Upper lobe of left lung (tissue), 6 donors: ENCODE measurements around the gene ZNF169. TPM values are rescaled to one million over a fixed set of nuclear protein-coding genes. Genes with fewer than 3 reads are reported as not detected.
A peak's percentile ranks its signal among the peaks of the same experiment; 100 is the strongest.
"Not testable (repeated sequence)": the region's sequence is repeated elsewhere in the genome, so short reads cannot be mapped to it uniquely, and the experiment has no call there.

Experiments used
- ATAC-seq, 2 donors: fragments of 200-7000 bp; cut with Tn5 transposase; one replicate each; pipeline ENCODE4 v1.9.1; 2022; ENCODE audit warnings: mild to moderate bottlenecking in 2 of 2, moderate library complexity in 2 of 2; ENCODE audit not compliant: low FRiP score in 2 of 2
- DNase-seq, 2 donors: peaks; one replicate each; pipeline ENCODE4 v3.0.0-alpha.2; 2019 to 2020
- H3K27ac ChIP-seq, 4 donors: fragments of 200-600 bp; sonication (generic); one replicate each; pipeline ENCODE4 v1.5.1; 2016 to 2019
- H3K27me3 ChIP-seq, 4 donors: fragments of 200-600 bp; sonication (generic); one replicate each; pipeline ENCODE4 v1.5.1; 2017 to 2019
- H3K36me3 ChIP-seq, 4 donors: fragments of 200-600 bp; sonication (generic); one replicate each; pipeline ENCODE4 v1.5.1; 2016 to 2019
- H3K4me1 ChIP-seq, 4 donors: fragments of 200-600 bp; sonication (generic); one replicate each; pipeline ENCODE4 v1.5.1; 2018 to 2019
- H3K4me3 ChIP-seq, 4 donors: fragments of 200-600 bp; sonication (generic); one replicate each; pipeline ENCODE4 v1.5.1; 2017 to 2019; ENCODE audit warnings: mild to moderate bottlenecking in 2 of 4, moderate library complexity in 1 of 4
- H3K9me3 ChIP-seq, 4 donors: fragments of 200-600 bp; sonication (generic); one replicate each; pipeline ENCODE4 v1.5.1; 2018 to 2019
- WGBS, 2 donors: methylation state at CpG; one replicate each; pipeline ENCODE4 v1.1.5; 2017 to 2018; 5-methylcytosine and 5-hydroxymethylcytosine counted together
- total RNA-seq, 6 donors: library from RNA; depleted of rRNA in 4 of 6; stranded (reverse); fragments of >200 nt in 4 of 6; gene quantifications; one replicate each; pipeline versions ENCODE4 v1.1.0 to v1.2.1, GENCODE V29; 2016 to 2021
- donor health status: DM: no; HTN: no; CAD: no; lungs with moderate emphysema.
- donor health status: DM: no; HTN: yes; CAD: no; lungs with severe emphysema.

ZNF169 gene
- total RNA-seq, 6 donors from 2014 or later, result 5.3 to 20.2 (median 12.1) TPM

DNA sequence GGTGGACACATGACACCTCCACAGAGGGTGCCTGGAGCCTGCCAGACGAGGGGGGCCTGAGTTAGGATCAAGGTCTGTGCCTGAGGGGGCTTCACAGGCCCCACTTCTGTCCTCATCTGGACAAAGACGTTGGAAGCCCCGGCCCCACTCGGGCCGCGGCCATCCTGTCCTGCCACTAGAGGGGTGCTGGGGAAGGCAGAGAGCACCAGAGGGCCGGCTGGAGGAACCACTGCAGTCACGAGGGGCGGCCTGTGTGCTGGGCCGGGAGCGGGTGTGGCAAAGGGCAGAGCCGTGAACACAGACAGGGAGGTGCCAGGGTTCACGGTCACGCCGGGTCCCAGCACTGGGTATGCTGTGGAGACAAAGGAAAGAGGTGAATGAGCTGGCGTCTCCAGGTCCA, 66.5 kb downstream of the ZNF169 start:
- not testable (repeated sequence) for ATAC-seq, H3K4me1 ChIP-seq, H3K36me3 ChIP-seq, H3K4me3 ChIP-seq, H3K9me3 ChIP-seq, H3K27me3 ChIP-seq, H3K27ac ChIP-seq
- WGBS, 2 donors, result 83% methylated on average over 15 of the region's 16 CpGs; no CpG with 5 or more reads in 1 of the 2 donors
- peak in 1 of 2 donors; percentile 82 for DNase-seq

DNA sequence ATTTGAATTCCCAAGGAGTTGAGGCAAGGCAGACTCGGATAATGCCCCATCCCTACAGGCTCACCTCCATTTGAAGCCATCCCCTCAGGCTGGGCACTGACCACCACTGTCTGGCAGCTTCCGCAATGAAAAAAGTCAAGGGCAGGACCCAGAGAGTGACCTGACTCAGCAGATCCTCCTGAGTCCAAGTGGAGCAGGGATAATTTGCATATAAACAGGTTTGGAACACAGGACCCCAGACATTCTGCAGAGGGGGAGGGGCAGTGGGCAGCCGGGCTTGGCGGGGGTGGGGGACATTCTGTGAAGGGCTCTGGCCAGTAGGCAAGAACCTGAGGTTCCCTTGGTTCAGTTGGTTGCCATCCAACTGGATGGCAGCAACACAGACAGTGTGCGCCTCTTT, 69.4 kb downstream of the ZNF169 start, which contains the start of gene NUTM2F:
NUTM2F (minus strand) TSS at position 101 of the 400 bp plus-strand sequence; CDS start at position 80, 21 bp downstream.
- ATAC-seq, result not testable (repeated sequence)
- WGBS, 2 donors, result 89% methylated on average over 2 of the region's 5 CpGs; no CpG with 5 or more reads in 1 of the 2 donors

DNA sequence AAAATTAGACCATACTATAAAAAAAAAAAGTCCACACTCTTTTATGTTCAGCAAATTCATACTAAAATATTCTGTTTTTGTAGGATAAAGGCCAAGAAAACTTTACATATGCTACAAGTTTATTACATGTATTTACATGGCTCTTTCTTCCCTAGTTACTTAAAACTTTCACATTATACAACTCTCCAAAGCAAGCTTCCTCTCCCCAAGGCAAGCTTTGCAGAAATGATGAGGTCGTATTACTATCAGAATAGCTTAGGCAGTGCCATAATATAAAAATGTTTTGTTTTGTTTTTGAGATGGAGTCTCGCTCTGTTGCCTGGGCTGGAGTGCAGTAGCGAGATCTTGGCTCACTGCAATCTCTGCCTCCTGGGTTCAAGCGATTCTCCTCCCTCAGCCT, 77.3 kb downstream of the ZNF169 start:
- not testable (repeated sequence) for H3K27me3 ChIP-seq, H3K36me3 ChIP-seq, H3K4me3 ChIP-seq, H3K27ac ChIP-seq, H3K9me3 ChIP-seq, ATAC-seq, H3K4me1 ChIP-seq, DNase-seq
- 90% methylated on average over 4 of the region's 4 CpGs for WGBS, 2 donors

More for the DNA sequence above, 69.4 kb downstream of the ZNF169 start, which contains the start of gene NUTM2F:
- not testable (repeated sequence) for H3K4me1 ChIP-seq, H3K36me3 ChIP-seq, H3K27ac ChIP-seq, H3K9me3 ChIP-seq, H3K4me3 ChIP-seq, H3K27me3 ChIP-seq, DNase-seq

DNA sequence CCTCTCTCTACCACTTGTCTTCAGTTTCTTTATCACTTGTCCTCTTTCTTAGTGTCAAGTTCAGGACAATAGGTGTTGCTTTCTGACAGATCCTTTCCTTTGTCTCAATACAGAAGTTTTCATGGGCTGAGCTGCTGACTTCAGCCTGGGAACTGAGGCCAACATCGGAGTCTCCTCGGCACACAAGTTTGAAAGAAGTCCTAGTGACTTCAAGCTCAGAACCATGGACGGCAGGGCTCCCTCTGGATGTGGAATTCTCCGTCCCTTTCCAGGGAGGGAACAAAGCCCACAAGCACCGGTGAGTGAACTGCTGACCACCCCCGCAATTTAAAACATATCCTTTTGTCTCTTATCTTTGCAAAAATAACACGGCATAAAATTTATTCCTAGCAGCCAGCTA, 79.6 kb downstream of the ZNF169 start:
- not testable (repeated sequence) for H3K4me1 ChIP-seq, H3K36me3 ChIP-seq, ATAC-seq, DNase-seq, H3K27me3 ChIP-seq, H3K4me3 ChIP-seq, H3K27ac ChIP-seq, H3K9me3 ChIP-seq
- WGBS, 2 donors, result 75 to 83% methylated on average over 7 of the region's 7 CpGs

DNA sequence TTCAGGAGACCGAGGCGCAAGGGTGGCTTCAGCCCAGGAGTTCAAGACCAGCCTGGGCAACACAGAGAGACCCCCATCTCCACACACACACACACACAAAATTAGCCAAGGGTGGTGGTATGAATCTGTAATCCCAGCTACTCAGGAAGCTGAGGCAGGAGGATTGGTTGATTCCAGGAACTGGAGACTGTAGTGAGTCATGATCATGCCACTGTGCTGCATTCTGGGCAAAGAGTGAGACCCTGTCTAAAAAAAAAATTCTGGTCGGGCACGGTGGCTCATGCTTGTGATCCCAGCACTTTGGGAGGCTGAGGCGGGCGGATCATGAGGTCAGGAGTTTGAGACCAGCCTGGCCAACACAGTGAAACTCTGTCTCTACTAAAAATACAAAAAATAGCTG, 80.6 kb downstream of the ZNF169 start:
- not testable (repeated sequence) for H3K4me1 ChIP-seq, DNase-seq, H3K27me3 ChIP-seq, H3K27ac ChIP-seq, H3K4me3 ChIP-seq, ATAC-seq, H3K36me3 ChIP-seq, H3K9me3 ChIP-seq
- WGBS, 2 donors, result 88 to 96% methylated on average over 6 of the region's 6 CpGs

DNA sequence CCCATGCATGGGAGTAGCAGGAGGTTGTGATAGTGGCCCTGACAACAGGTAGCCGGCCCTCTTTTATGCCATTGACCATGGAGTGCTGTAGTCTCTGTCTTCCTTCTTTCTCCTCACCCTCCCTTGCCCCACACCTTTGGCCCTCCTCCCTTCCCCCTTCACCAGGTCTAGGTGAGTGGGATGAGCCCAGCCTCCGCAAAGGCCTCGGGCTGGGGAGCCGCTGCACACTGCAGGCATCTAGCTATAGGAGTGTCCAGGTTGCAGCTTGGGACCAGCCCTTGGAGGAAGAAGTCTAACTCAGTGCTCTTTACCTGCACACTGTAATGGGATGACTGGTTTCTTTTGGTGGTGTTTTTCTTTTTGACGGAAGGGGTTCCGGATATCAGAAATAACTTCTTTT, 81.7 kb downstream of the ZNF169 start:
- H3K27me3 ChIP-seq, DNase-seq, H3K36me3 ChIP-seq, H3K4me1 ChIP-seq, H3K4me3 ChIP-seq, H3K27ac ChIP-seq, H3K9me3 ChIP-seq: not testable (repeated sequence)
- WGBS, 2 donors, result 78% methylated on average over 4 of the region's 6 CpGs; no CpG with 5 or more reads in 1 of the 2 donors
- ATAC-seq, result peak in 1 of 2 donors; percentile 55

DNA sequence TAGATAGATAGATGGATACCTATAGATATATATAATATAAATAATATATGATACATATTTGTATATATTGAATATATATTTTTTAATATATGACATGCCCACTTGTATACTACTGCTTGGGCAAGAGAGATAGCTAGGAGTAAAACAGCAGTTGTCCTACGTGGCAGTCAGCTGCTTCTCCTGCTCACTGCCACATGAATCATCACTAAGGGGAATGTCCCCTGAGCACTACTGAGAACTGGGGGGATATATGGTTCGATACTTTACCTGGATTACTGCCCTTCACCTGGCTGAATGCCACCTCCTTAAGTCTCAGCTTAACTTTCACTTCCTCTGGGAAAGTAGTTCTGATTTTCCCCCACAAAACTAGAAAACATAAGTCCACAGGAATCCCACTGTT, 82.6 kb downstream of the ZNF169 start:
- not testable (repeated sequence) for H3K4me1 ChIP-seq

DNA sequence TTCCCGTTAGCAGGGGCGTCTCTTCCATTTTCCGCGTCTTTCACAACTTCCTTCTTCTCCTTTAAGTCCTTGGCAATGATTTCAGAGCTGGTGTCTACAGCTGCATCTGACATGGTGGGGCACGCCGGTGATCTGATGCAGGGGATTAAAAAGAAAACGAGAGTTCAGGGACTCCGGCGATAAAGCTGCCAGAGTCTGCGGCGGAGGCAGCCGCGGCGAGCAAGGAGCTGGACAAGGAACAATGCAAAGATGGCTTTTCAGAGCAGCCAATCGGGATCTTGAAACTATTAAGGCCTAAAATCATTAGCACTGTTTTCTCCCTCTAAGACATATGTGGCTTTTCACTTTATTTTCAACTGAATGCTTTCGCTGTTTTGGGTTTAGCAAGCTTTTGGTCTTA, 88.4 kb downstream of the ZNF169 start:
- peak in 1 of 2 donors; percentile 43 for DNase-seq
- H3K27ac ChIP-seq, H3K36me3 ChIP-seq, H3K27me3 ChIP-seq, H3K9me3 ChIP-seq, H3K4me3 ChIP-seq, H3K4me1 ChIP-seq, ATAC-seq: not testable (repeated sequence)
- WGBS, 2 donors, result 90% methylated on average over 13 to 16 of the region's 16 CpGs

More for the DNA sequence above, 82.6 kb downstream of the ZNF169 start:
- H3K27me3 ChIP-seq, H3K27ac ChIP-seq, DNase-seq, ATAC-seq, H3K4me3 ChIP-seq, H3K9me3 ChIP-seq, H3K36me3 ChIP-seq: not testable (repeated sequence)
- WGBS, 2 donors, result 80% methylated on average over 2 of the region's 2 CpGs; no CpG with 5 or more reads in 1 of the 2 donors

DNA sequence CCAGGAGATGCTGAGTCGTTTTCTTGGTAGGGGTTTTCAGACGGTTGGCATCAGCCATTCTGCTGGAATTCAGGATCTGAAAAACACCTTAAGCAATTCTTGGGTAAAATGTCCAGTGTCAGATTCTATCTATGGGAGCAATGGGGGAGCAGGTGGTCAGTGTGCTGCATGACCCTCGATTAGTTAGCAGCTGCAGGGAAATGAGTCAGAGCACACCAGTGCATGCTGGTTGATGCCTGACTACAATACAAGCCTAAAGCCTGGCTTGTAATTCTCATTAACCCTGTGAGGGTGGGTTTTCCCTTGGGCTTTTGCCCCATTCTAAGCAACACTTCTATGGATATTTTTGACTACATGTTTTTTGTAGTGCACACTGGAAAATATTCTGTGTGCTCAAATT, 89.7 kb downstream of the ZNF169 start:
- not testable (repeated sequence) for ATAC-seq

More for the DNA sequence above, 89.7 kb downstream of the ZNF169 start:
- H3K4me1 ChIP-seq, H3K36me3 ChIP-seq, H3K4me3 ChIP-seq, H3K27ac ChIP-seq, H3K27me3 ChIP-seq, DNase-seq, H3K9me3 ChIP-seq: not testable (repeated sequence)
- no CpG with 5 or more reads among the region's 3 CpGs for WGBS, 2 donors

Other genes starting within 250 kb of the ZNF169 start
- 10 to 100 TPM in 4 of 6 donors, 1 to 10 TPM in 2; 9.0 to 24.5 (median 16.6) TPM for gene PTPDC1, start 174.8 kb upstream of the ZNF169 start, total RNA-seq
- gene NUTM2F, start 69.3 kb downstream of the ZNF169 start, total RNA-seq, result not detected